A549 treated with Hydrocortisone at 1 μM for 4 hours (cell line): ENCODE data around the gene APMAP. TPM values are rescaled to one million over a fixed set of nuclear protein-coding genes. Genes with fewer than 3 reads are reported as not detected.

ENCODE experiments used
- total RNA-seq: library from RNA; stranded (reverse); fragments of 200-300 nt; extraction: Qiagen RNA extraction; gene quantifications from 5 replicates; pipeline ENCODE4 v1.2.3, GENCODE V29; 2022

Gene APMAP
- total RNA-seq: 180 to 194 TPM (median 185 TPM) in 5 replicates

GRCh38 chr20:24992487-24993205, at the start of gene APMAP:
Gene APMAP, minus strand, starts transcription at chr20:24992751. Its CDS starts 63 bp downstream, at chr20:24992688.

GRCh38 chr20:24948939-24949679, 43.4 kb downstream of the APMAP start, which contains the start of gene CST7:
Gene CST7, plus strand, starts transcription at chr20:24949269. Its CDS starts 237 bp downstream, at chr20:24949506.

Other genes with a start within 250 kb of the APMAP start
- 0.13 TPM in 1 of 5 replicates, not detected in the others for gene CST7, start 43.5 kb downstream of the APMAP start, total RNA-seq
- 16.1 to 18.5 TPM (median 17.3 TPM) in 5 replicates for gene ACSS1, start 65.4 kb upstream of the APMAP start, total RNA-seq
- 0.68 to 1.0 TPM (median 0.99 TPM) in 5 replicates for gene VSX1, start 89.4 kb upstream of the APMAP start, total RNA-seq
- gene ENTPD6, start 203.0 kb upstream of the APMAP start, total RNA-seq: 172 to 195 TPM (median 191 TPM) in 5 replicates